K562 (cell line): ENCODE data around the gene ATP7B. TPM values are rescaled to one million over a fixed set of nuclear protein-coding genes. Genes with fewer than 3 reads are reported as not detected.
A peak's percentile ranks its signal among the peaks of the same experiment; 100 is the strongest.

Experiments used
- EGR1 ChIP-seq: fragments of 450-650 bp; conservative IDR thresholded peaks from 2 replicates; pipeline ENCODE4 v1.6.1; 2017; ENCODE audit warnings: mild to moderate bottlenecking
- TAL1 ChIP-seq: fragments of 450-650 bp; IDR thresholded peaks from 2 replicates; pipeline ENCODE4 v1.6.1; 2016; ENCODE audit warnings: mild to moderate bottlenecking
- ZNF584 ChIP-seq: fragments of 200-800 bp; sonication (Bioruptor generic); IDR thresholded peaks from 2 replicates; pipeline ENCODE4 v1.6.1; 2016; ENCODE audit warnings: low read depth, mild to moderate bottlenecking, missing genetic modification characterization, missing compliant biosample characterization
- polyA plus RNA-seq, 8 experiments: library from polyadenylated mRNA; depleted of rRNA in 4 of 8; stranded (reverse) in 5 of 8; unstranded in 3 of 8; fragments of >200 nt; fragmentation: Nextera tagmentation in 2 of 8; fragmentation: Illumina TruSeq in 1 of 8; extraction: Ambion mirVana in 2 of 8; extraction: Trizol in 1 of 8; gene quantifications; 2 replicates each; pipeline versions ENCODE4 v1.2.1 to v1.2.3, GENCODE V29; 2011 to 2014; ENCODE audit warnings: inconsistent platforms in 1 of 8, missing spikeins in 1 of 8
- total RNA-seq, 7 experiments: library from RNA; depleted of rRNA in 6 of 7; stranded (reverse); fragments of >200 nt in 6 of 7; fragmentation: Illumina TruSeq in 2 of 7; extraction: Trizol in 2 of 7; gene quantifications; 2 replicates each; pipeline versions ENCODE4 v1.2.1 to v1.2.3, GENCODE V29; 2011 to 2021; ENCODE audit warnings: low replicate concordance in 1 of 7
- TF ChIP-seq, protein P1 (sequence below), 2 experiments: fragments of 450-650 bp; formaldehyde crosslinking in 1 of 2; IDR thresholded peaks; 2 replicates each; pipeline versions ENCODE4 v1.4.0 to v1.6.1; 2014 to 2020; ENCODE audit warnings: mild to moderate bottlenecking in 2 of 2, borderline replicate concordance in 1 of 2, low read depth in 1 of 2

ATP7B gene
- total and polyA plus RNA-seq, 9 of the 15 experiments (the other 6 are each of a cell fraction or from before 2014, with no cell fraction given), result 1.1 to 20.4 (median 8.5) TPM

DNA sequence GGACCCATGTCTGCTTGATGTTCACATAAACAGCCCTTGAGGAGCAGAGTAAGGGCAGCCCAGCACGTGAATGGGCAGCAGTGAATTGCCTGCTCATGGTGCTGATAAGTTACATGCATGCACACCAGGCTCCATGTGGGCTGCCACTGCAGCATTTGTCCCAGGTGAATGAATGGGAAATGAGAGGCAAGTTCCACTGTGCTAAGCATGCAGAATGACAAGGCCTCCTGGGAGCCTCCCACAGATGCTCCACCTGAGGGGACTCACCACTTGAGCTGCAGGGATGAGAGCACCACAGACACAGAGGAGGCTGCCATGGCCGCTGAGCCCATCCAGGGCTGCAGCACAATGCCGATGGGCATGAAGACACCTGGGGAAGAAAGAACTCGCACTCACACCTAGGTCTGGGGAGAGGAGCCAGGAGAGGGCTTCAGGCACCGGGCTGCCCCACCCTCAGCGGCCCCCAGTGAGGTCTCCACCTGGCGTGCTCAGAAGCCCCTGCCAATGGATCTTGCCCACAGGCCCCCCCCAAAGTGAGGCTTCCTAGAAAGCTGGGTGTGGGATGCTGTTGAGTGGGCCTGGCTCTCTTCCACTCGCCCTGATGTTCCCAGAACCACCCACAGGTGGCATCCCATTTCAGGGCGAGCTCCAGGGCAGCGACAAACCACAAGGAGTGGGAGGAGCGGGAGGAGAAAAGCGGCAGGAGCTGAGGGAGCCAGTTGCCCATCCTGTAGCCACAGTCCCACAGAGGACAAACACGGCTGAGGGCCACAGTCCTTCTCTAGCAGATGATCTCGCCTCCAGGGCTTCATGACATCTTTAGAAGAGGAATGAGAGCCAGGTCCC lies 75.7 kb downstream of the ATP7B start (continued):
- TF ChIP-seq, protein P1, sequence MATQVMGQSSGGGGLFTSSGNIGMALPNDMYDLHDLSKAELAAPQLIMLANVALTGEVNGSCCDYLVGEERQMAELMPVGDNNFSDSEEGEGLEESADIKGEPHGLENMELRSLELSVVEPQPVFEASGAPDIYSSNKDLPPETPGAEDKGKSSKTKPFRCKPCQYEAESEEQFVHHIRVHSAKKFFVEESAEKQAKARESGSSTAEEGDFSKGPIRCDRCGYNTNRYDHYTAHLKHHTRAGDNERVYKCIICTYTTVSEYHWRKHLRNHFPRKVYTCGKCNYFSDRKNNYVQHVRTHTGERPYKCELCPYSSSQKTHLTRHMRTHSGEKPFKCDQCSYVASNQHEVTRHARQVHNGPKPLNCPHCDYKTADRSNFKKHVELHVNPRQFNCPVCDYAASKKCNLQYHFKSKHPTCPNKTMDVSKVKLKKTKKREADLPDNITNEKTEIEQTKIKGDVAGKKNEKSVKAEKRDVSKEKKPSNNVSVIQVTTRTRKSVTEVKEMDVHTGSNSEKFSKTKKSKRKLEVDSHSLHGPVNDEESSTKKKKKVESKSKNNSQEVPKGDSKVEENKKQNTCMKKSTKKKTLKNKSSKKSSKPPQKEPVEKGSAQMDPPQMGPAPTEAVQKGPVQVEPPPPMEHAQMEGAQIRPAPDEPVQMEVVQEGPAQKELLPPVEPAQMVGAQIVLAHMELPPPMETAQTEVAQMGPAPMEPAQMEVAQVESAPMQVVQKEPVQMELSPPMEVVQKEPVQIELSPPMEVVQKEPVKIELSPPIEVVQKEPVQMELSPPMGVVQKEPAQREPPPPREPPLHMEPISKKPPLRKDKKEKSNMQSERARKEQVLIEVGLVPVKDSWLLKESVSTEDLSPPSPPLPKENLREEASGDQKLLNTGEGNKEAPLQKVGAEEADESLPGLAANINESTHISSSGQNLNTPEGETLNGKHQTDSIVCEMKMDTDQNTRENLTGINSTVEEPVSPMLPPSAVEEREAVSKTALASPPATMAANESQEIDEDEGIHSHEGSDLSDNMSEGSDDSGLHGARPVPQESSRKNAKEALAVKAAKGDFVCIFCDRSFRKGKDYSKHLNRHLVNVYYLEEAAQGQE (IDR thresholded peaks at IDR 0.05; ENCODE audit: borderline replicate concordance), result peak; percentile 20; the same call in 1 of the 2 replicates
- TF ChIP-seq, protein P1 (CRISPR knock-in tag; IDR thresholded peaks at IDR 0.05; ENCODE audit: low read depth), result no peak
- TF ChIP-seq TAL1 (no peak), ZNF584 (CRISPR knock-in tag) (no peak), EGR1 (0 out of 2 replicates have a peak, but pooled peaks have one; percentile 13)
